Measurements from ENCODE around the gene SVEP1.

The SVEP1 gene

DNA sequence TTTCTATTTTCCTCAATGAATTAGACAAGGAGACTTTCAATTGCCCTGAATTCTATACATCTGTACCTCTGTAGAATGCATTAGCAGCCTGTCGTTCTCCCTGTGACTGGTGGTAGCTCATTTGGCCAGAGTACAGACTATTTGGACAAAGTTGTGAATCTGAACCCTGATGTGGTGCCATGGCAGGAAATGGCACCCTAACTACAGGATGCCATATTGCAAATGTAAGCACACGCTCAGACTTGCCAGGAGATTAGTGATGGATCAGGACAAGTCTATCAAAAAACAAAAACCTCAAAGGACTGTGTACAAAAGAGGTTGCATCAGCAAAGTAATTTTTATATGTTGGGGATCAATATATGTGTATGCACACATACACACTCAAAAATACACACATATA is 58.3 kb downstream of the SVEP1 start:
- no peak overlapping the region for H3K27ac ChIP-seq
- no peak for TF ChIP-seq ZFX (IDR thresholded peaks at IDR 0.05)
- TF ChIP-seq, protein P1, sequence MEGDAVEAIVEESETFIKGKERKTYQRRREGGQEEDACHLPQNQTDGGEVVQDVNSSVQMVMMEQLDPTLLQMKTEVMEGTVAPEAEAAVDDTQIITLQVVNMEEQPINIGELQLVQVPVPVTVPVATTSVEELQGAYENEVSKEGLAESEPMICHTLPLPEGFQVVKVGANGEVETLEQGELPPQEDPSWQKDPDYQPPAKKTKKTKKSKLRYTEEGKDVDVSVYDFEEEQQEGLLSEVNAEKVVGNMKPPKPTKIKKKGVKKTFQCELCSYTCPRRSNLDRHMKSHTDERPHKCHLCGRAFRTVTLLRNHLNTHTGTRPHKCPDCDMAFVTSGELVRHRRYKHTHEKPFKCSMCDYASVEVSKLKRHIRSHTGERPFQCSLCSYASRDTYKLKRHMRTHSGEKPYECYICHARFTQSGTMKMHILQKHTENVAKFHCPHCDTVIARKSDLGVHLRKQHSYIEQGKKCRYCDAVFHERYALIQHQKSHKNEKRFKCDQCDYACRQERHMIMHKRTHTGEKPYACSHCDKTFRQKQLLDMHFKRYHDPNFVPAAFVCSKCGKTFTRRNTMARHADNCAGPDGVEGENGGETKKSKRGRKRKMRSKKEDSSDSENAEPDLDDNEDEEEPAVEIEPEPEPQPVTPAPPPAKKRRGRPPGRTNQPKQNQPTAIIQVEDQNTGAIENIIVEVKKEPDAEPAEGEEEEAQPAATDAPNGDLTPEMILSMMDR (conservative IDR thresholded peaks at IDR 0.05), result no peak

DNA sequence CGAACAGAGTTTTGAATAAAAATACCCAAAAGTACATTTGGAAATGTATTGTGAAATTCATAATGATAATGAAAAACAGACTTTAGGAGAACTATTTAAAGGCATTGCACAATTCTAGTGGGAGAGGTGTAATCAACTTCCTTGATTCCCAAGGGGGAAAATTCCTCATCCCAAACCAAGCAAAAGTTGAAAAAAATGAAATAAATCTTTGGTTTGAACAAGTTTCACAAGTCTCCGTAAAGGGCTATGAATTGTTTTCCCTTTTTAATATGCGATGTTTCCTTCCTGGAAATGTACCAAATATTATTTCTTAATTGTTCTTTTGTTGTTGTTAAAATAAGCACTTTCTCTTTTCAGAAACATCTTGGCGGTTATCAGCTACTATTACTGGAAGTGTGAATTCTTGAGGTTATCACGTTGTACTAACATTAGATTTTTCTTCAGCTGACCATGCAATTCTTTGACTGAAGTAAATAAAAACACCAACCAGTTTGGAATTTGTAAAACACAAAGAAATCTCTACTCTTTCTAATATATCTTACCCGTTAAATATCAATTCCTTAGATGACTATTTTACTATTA is 59.3 kb downstream of the SVEP1 start:
- no peak for TF ChIP-seq ZFX (IDR thresholded peaks at IDR 0.05)
- TF ChIP-seq, protein P1 (conservative IDR thresholded peaks at IDR 0.05), result no peak
- H3K27ac ChIP-seq, result no peak overlapping the region

DNA sequence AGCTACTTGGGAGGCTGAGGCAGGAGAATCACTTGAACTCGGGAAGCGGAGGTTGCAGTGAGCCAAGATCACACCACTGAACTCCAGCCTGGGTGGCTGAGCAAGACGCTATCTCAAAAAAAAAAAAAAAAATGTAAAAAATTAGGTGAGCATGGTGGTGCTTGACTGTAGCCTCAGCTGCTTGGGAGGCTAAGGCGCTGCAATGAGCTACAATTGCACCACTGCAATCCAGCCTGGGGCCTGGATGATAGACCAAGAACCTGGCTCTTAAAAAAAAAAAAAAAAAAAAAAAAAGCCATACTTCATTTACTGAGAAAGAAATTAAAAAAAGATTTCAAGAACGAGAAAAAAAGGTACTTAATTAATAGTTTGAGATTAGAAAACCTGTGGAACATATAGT is 62.1 kb downstream of the SVEP1 start:
- TF ChIP-seq, protein P1 (conservative IDR thresholded peaks at IDR 0.05), result no peak
- no peak for TF ChIP-seq ZFX (IDR thresholded peaks at IDR 0.05)
- H3K27ac ChIP-seq, result no peak overlapping the region

DNA sequence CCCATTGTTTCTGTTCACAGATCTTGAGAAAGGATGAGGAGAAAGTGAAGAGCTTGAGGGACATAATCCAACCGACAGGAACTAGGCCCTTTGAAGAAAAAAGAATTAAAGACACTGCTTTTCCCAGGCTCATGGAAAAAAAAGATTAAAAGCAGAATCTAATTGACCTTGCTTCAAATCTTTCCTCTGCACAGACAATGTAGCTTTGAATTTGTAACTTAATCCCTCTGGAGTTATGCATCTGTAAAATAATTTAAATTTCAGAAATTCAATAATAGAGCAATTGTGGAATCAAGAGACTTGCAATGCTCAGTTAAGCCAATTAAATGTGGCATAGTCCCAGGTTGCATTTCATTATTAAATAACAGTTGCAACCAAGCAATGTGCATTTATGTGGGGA is 64.6 kb downstream of the SVEP1 start:
- TF ChIP-seq, protein P1 (conservative IDR thresholded peaks at IDR 0.05), result no peak
- TF ChIP-seq ZFX (IDR thresholded peaks at IDR 0.05), result no peak
- H3K27ac ChIP-seq, result no peak overlapping the region

DNA sequence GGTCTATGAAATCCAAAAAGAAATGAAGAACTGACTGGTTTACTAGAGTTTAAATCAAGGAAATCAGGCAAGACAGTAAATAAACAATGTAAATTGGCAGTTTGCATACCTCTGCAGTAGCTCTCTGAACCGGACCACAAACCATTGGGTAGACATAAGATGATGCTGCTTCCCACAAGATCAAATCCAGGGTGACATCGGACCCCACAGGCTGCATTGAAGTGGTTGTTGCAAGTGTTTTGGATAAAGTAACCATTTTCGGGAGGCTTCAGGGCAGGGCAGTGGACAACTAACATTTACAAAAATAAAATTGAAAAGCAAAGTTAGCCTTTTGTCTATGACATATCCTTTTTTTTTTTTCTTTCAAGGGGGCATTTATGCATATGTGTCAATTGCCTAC is 66.7 kb downstream of the SVEP1 start:
- TF ChIP-seq, protein P1 (conservative IDR thresholded peaks at IDR 0.05), result no peak
- no peak for TF ChIP-seq ZFX (IDR thresholded peaks at IDR 0.05)
- H3K27ac ChIP-seq, result no peak overlapping the region

DNA sequence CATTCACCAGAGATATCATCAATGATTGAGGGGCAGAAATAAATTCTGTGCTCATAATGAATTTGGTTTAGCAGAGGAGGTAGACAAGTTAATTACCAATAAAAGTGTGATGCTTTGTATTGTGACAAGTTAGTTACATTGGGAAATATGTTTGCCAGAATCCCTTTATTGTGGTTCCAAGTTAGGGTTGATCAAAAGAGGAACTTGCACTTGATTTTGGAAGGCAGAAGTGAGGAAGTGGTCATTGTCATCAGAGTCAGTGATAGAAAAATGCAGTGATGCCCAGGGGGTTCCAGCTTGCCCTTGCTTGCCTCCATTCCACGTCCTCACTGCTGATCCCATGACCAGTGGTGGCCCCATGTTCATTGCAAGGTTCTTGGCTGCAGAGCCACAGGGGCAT is 69.7 kb downstream of the SVEP1 start:
- H3K27ac ChIP-seq, result no peak overlapping the region
- TF ChIP-seq, protein P1 (conservative IDR thresholded peaks at IDR 0.05), result no peak
- no peak for TF ChIP-seq ZFX (IDR thresholded peaks at IDR 0.05)

DNA sequence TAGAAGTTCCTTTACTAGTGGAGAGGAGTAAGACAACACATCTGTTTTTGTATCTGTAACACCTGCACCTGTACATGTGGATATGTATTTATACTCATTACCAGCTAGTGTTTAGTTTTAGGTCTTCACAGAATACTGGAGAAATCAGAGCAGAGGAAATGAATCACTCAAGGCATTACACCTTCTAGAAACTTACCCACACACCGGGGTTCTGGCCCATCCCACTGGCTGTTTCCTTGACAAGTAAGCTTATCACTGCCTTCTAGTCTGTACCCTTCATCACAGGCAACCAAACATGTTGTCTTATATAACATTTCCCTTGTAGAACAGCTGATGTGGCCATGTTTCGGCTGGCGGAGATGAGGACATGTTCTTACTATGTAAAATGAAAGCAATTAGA is 76.7 kb downstream of the SVEP1 start:
- TF ChIP-seq, protein P1 (conservative IDR thresholded peaks at IDR 0.05), result no peak
- TF ChIP-seq ZFX (IDR thresholded peaks at IDR 0.05), result no peak
- H3K27ac ChIP-seq, result no peak overlapping the region
